GM21737 (cell line): Measurements from ENCODE around the gene PRAMEF18.
"Not testable (repeated sequence)": the region's sequence is repeated elsewhere in the genome, so short reads cannot be mapped to it uniquely, and the experiment has no call there.

Source experiments
- ATAC-seq: cut with Tn5 transposase; IDR thresholded peaks from one replicate; pipeline ENCODE4 v1.9.1; 2021; ENCODE audit warnings: mild to moderate bottlenecking, moderate library complexity; ENCODE audit not compliant: unreplicated experiment

PRAMEF18 gene

DNA sequence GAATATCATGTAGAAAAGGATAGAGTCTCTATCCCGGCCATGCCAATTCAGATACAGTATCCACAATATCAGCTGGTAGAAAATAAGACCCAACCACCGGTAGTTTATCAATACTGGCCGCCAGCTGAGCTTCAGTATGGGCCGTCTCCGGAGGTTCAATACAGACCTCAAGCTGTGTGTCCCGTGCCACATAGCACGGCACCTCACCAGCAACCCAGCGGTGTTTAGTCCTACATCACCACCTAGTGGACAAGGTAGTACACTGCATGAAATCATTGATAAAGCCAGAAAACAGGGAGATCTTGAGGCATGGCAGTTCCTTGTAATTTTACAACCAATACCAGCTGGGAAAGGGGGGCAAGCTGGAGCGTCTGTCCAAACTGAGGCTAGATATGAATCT is 17.2 kb downstream of the PRAMEF18 start:
- ATAC-seq = not testable (repeated sequence)

DNA sequence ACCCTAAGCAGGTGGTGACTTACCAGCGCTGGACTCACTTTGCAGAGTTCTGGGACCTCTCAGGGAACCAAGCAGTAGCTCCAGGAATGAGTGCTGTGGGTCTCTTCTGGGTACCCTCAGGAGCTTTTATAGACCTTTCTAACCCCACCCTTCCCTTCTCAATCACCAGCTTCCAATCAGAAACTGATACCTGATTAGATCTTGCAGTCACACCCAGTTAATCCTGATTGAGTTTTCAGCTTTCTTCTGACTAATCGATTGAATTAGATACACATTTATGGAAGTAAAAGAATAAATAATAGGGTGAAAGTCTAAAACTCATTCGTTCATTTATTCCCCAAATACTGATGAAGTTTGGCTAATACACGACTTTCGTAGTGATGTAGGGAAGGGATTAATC is 24.6 kb downstream of the PRAMEF18 start, which contains the start of gene PRAMEF13:
Gene PRAMEF13 (minus strand): TSS at position 101 of the 400 bp plus-strand sequence. CDS start 1,820 bp downstream, outside the sequence.
- not testable (repeated sequence) for ATAC-seq
